ENCODE results near the gene TEAD1. TPM values are rescaled to one million over a fixed set of nuclear protein-coding genes. Genes with fewer than 3 reads are reported as not detected.

Gene TEAD1
- total RNA-seq, 2 experiments from 2014 or later, result 5.6 to 10.8 TPM

- Histone ChIP-seq H3K9me2 (ENCODE audit: insufficient read depth, low read length) (no peaks in the 10 kb centered on the region), H3K36me3 (ENCODE audit: insufficient read depth, low read length) (no peaks in the 10 kb centered on the region), H3K4me3 (ENCODE audit: low read depth, low read length, poor library complexity, severe bottlenecking) (no peak overlapping the region), H3K4me1 (ENCODE audit: insufficient read depth, low read length, poor library complexity, severe bottlenecking) (no peaks in the 10 kb centered on the region), H2AFZ (ENCODE audit: low read length) (no peak overlapping the region), H4K20me1 (ENCODE audit: insufficient read depth, low read length) (no peaks in the 10 kb centered on the region; the same call in 1 of the 2 replicates), H3K79me2 (ENCODE audit: insufficient read depth, low read depth, low read length) (no peaks in the 10 kb centered on the region), H3K27ac (ENCODE audit: low read depth, low read length, poor library complexity, severe bottlenecking) (no peak overlapping the region), H3K4me2 (ENCODE audit: low read length) (no peak overlapping the region), H3K9me3 (ENCODE audit: low read length) (no peaks in the 10 kb centered on the region)
- DNase-seq (ENCODE audit: low spot score), result no peak
- TF ChIP-seq EZH2phosphoT487 (IDR thresholded peaks at IDR 0.05; ENCODE audit: borderline replicate concordance, low read depth, low read length) (no peak), CTCF (conservative IDR thresholded peaks at IDR 0.05; ENCODE audit: low read length) (no peak)
- POLR2A ChIA-PET, result interaction anchor here (1.5 kb wide), 1 partner anchor 33 kb away, joined by 4 read pairs; no protein-coding TSS in a partner anchor
- intact Hi-C loops (cut with micrococcal nuclease; ENCODE audit: unreplicated experiment), result no loop called here
- BruUV-seq (replicated peaks), result no TSS peak
- CTCF ChIA-PET (ENCODE audit: unreplicated experiment), result no interaction called here
These were observed 75.2 kb downstream of the TEAD1 start for GRCh38 chr11:12749442-12749841.

GRCh38 chr11:12750181-12750580, 76.0 kb downstream of the TEAD1 start:
- no peaks in the 10 kb centered on the region for H3K4me1 ChIP-seq (ENCODE audit: insufficient read depth, low read length, poor library complexity, severe bottlenecking)
- ChIA-PET CTCF (ENCODE audit: unreplicated experiment) (no interaction called here), POLR2A (interaction anchor here (1.5 kb wide), 1 partner anchor 32 kb away, joined by 4 read pairs; no protein-coding TSS in a partner anchor)
- no peak for DNase-seq (ENCODE audit: low spot score)
- no peak overlapping the region for H3K4me2 ChIP-seq (ENCODE audit: low read length)
- TF ChIP-seq CTCF (conservative IDR thresholded peaks at IDR 0.05; ENCODE audit: low read length) (no peak), EZH2phosphoT487 (IDR thresholded peaks at IDR 0.05; ENCODE audit: borderline replicate concordance, low read depth, low read length) (no peak)
- H3K27ac ChIP-seq (ENCODE audit: low read depth, low read length, poor library complexity, severe bottlenecking), result no peak overlapping the region
- H4K20me1 ChIP-seq (ENCODE audit: insufficient read depth, low read length), result no peaks in the 10 kb centered on the region; the same call in 1 of the 2 replicates
- no peaks in the 10 kb centered on the region for H3K79me2 ChIP-seq (ENCODE audit: insufficient read depth, low read depth, low read length)
- H2AFZ ChIP-seq (ENCODE audit: low read length), result no peak overlapping the region
- no peaks in the 10 kb centered on the region for H3K36me3 ChIP-seq (ENCODE audit: insufficient read depth, low read length)
- BruUV-seq (replicated peaks), result no TSS peak
- no peaks in the 10 kb centered on the region for H3K9me2 ChIP-seq (ENCODE audit: insufficient read depth, low read length)
- no peak overlapping the region for H3K4me3 ChIP-seq (ENCODE audit: low read depth, low read length, poor library complexity, severe bottlenecking)
- no peaks in the 10 kb centered on the region for H3K9me3 ChIP-seq (ENCODE audit: low read length)
- intact Hi-C loops (cut with micrococcal nuclease; ENCODE audit: unreplicated experiment), result no loop called here

- Histone ChIP-seq H3K4me1 (ENCODE audit: insufficient read depth, low read length, poor library complexity, severe bottlenecking) (no peaks in the 10 kb centered on the region), H2AFZ (ENCODE audit: low read length) (no peak overlapping the region), H3K9me2 (ENCODE audit: insufficient read depth, low read length) (no peaks in the 10 kb centered on the region), H3K36me3 (ENCODE audit: insufficient read depth, low read length) (no peaks in the 10 kb centered on the region), H3K9me3 (ENCODE audit: low read length) (no peaks in the 10 kb centered on the region), H3K79me2 (ENCODE audit: insufficient read depth, low read depth, low read length) (no peaks in the 10 kb centered on the region), H4K20me1 (ENCODE audit: insufficient read depth, low read length) (no peaks in the 10 kb centered on the region; the same call in 1 of the 2 replicates), H3K4me2 (ENCODE audit: low read length) (no peak overlapping the region), H3K27ac (ENCODE audit: low read depth, low read length, poor library complexity, severe bottlenecking) (no peak overlapping the region), H3K4me3 (ENCODE audit: low read depth, low read length, poor library complexity, severe bottlenecking) (no peak overlapping the region)
- no peak for DNase-seq (ENCODE audit: low spot score)
- no TSS peak for BruUV-seq (replicated peaks)
- intact Hi-C loops (cut with micrococcal nuclease; ENCODE audit: unreplicated experiment), result no loop called here
- POLR2A ChIA-PET, result no interaction called here
- no peak for TF ChIP-seq EZH2phosphoT487 (IDR thresholded peaks at IDR 0.05; ENCODE audit: borderline replicate concordance, low read depth, low read length)
- TF ChIP-seq CTCF (conservative IDR thresholded peaks at IDR 0.05; ENCODE audit: low read length), result no peak
- CTCF ChIA-PET (ENCODE audit: unreplicated experiment), result no interaction called here
These were observed 78.8 kb downstream of the TEAD1 start for GRCh38 chr11:12752868-12753524.
